ENCODE measurements around the gene SH2D2A. TPM values are rescaled to one million over a fixed set of nuclear protein-coding genes. Genes with fewer than 3 reads are reported as not detected.
A peak's percentile ranks its signal among the peaks of the same experiment; 100 is the strongest.

The SH2D2A gene
- total and polyA plus RNA-seq, 9 of the 15 experiments (the other 6 are each of a cell fraction or from before 2014, with no cell fraction given): 0.89 to 33.6 (median 6.9) TPM

GRCh38 chr1:156797212-156797871, 19.3 kb downstream of the SH2D2A start (continued):
- TF ChIP-seq ZBTB11 (CRISPR knock-in tag; IDR thresholded peaks at IDR 0.05): no peak
- TF ChIP-seq MTA2 (IDR thresholded peaks at IDR 0.05; ENCODE audit: low read depth): no peak
- TF ChIP-seq CHD1 (IDR thresholded peaks at IDR 0.05; ENCODE audit: low read length): no peak
- peak; percentile 27 to 55; a peak in 2 of 4 replicates for TF ChIP-seq KDM1A (IDR thresholded peaks at IDR 0.05)
- no peak for TF ChIP-seq ZFP91 (CRISPR knock-in tag; IDR thresholded peaks at IDR 0.05)
- TF ChIP-seq TCF7 (IDR thresholded peaks at IDR 0.05; ENCODE audit: borderline replicate concordance): no peak
- peak; percentile 77 for TF ChIP-seq CTBP1 (IDR thresholded peaks at IDR 0.05; ENCODE audit: borderline replicate concordance)
- no peak for TF ChIP-seq HDGF (IDR thresholded peaks at IDR 0.05)
- TF ChIP-seq HEY1 (CRISPR knock-in tag; IDR thresholded peaks at IDR 0.05; ENCODE audit: borderline replicate concordance): no peak
- peak; percentile 86 to 89 for TF ChIP-seq RAD21 (CRISPR knock-in tag; conservative IDR thresholded peaks at IDR 0.05 in 1 of 2, IDR thresholded peaks at IDR 0.05 in 1 of 2)
- TF ChIP-seq GATA2 (CRISPR knock-in tag; IDR thresholded peaks at IDR 0.05): peak; percentile 83
- no peak for TF ChIP-seq RFX7 (CRISPR knock-in tag; IDR thresholded peaks at IDR 0.05)
- no peak for TF ChIP-seq HDAC2 (IDR thresholded peaks at IDR 0.05)
- TF ChIP-seq ZNF780A (CRISPR knock-in tag; IDR thresholded peaks at IDR 0.05): no peak
- peak; percentile 70 to 91 (median 85) for TF ChIP-seq CTCF (IDR thresholded peaks at IDR 0.05 in 2 of 3, conservative IDR thresholded peaks at IDR 0.05 in 1 of 3; ENCODE audit: insufficient read depth in 2 of 3, low read depth in 1 of 3, low read length in 3 of 3)
- no peak for TF ChIP-seq HNRNPK (IDR thresholded peaks at IDR 0.05; ENCODE audit: low read depth, low read length, poor library complexity, severe bottlenecking)
- TF ChIP-seq STAT5B (CRISPR knock-in tag; IDR thresholded peaks at IDR 0.05): no peak
- no peak for TF ChIP-seq ZBED1 (IDR thresholded peaks at IDR 0.05)
- TF ChIP-seq STAG1 (CRISPR knock-in tag; IDR thresholded peaks at IDR 0.05; ENCODE audit: borderline replicate concordance): peak; percentile 31; the same call in 1 of the 2 replicates

All from K562 (cell line).